Keratinocyte (primary cell): ENCODE results near the gene FAM50A. TPM values are rescaled to one million over a fixed set of nuclear protein-coding genes. Genes with fewer than 3 reads are reported as not detected.

Experiments used
- DNase-seq: peaks from one replicate; pipeline ENCODE4 v3.0.0-alpha.2; 2011; ENCODE audit warnings: low read depth, missing footprints, low spot score
- FAIRE-seq: peaks from 2 replicates; lab custom pipeline; 2011; peaks lifted over from hg19 to GRCh38; lab: Jason Lieb, UNC
- H2AFZ ChIP-seq: 2 replicates; pipeline ENCODE4 v1.6.0; 2012; ENCODE audit warnings: low read length, control low read depth, inconsistent platforms; ENCODE audit not compliant: control insufficient read depth
- H3K27ac ChIP-seq: 2 replicates; pipeline ENCODE4 v1.5.1; 2011; ENCODE audit warnings: low read length; ENCODE audit not compliant: control insufficient read depth, insufficient read depth
- H3K27me3 ChIP-seq: 3 replicates; pipeline ENCODE4 v1.6.0; 2011; ENCODE audit warnings: low read length; ENCODE audit not compliant: control insufficient read depth, insufficient read depth; ENCODE audit errors: extremely low read depth
- H3K36me3 ChIP-seq, 2 experiments: 2 replicates in 1 of 2; 3 replicates in 1 of 2; pipeline ENCODE4 v1.5.1; 2011; ENCODE audit warnings: low read length in 2 of 2, mild to moderate bottlenecking in 1 of 2; ENCODE audit not compliant: control insufficient read depth in 2 of 2, insufficient read depth in 2 of 2; ENCODE audit errors: extremely low read depth in 1 of 2
- H3K4me1 ChIP-seq: 3 replicates; pipeline ENCODE4 v1.5.1; 2011; ENCODE audit warnings: low read length; ENCODE audit not compliant: control insufficient read depth, insufficient read depth; ENCODE audit errors: extremely low read depth
- H3K4me2 ChIP-seq: 3 replicates; pipeline ENCODE4 v1.6.0; 2011; ENCODE audit warnings: low read depth, low read length; ENCODE audit not compliant: control insufficient read depth, insufficient read depth; ENCODE audit errors: extremely low read depth
- H3K4me3 ChIP-seq, 3 experiments: fragments of 200-600 bp in 1 of 3; sonication (generic) in 1 of 3; 2 replicates in 2 of 3; 3 replicates in 1 of 3; pipeline ENCODE4 v1.5.1; 2011 to 2016; ENCODE audit warnings: low read length in 3 of 3, mild to moderate bottlenecking in 3 of 3, control low read depth in 2 of 3, inconsistent platforms in 1 of 3, low read depth in 1 of 3, mixed read lengths in 1 of 3, mixed run types in 1 of 3, moderate library complexity in 1 of 3; ENCODE audit not compliant: control insufficient read depth in 2 of 3, insufficient read depth in 2 of 3; ENCODE audit errors: extremely low read depth in 1 of 3
- H3K79me2 ChIP-seq: 2 replicates; pipeline ENCODE4 v1.6.0; 2012; ENCODE audit warnings: low read length; ENCODE audit not compliant: control insufficient read depth, insufficient read depth
- H3K9ac ChIP-seq: 3 replicates; pipeline ENCODE4 v1.6.0; 2011; ENCODE audit warnings: low read length; ENCODE audit not compliant: control insufficient read depth, insufficient read depth; ENCODE audit errors: extremely low read depth
- H3K9me1 ChIP-seq: 3 replicates; pipeline ENCODE4 v1.6.0; 2011; ENCODE audit warnings: low read length; ENCODE audit not compliant: control insufficient read depth, insufficient read depth; ENCODE audit errors: extremely low read depth
- H3K9me3 ChIP-seq: 2 replicates; pipeline ENCODE4 v1.5.1; 2012; ENCODE audit warnings: low read depth, low read length; ENCODE audit not compliant: control insufficient read depth
- H4K20me1 ChIP-seq: 3 replicates; pipeline ENCODE4 v1.6.0; 2011; ENCODE audit warnings: low read length; ENCODE audit not compliant: control insufficient read depth, insufficient read depth; ENCODE audit errors: extremely low read depth
- CTCF ChIP-seq, 3 experiments: IDR thresholded peaks in 1 of 3; conservative IDR thresholded peaks in 1 of 3; optimal IDR thresholded peaks in 1 of 3; 2 replicates in 2 of 3; 3 replicates in 1 of 3; pipeline versions ENCODE3 to v1.5.1; 2011; ENCODE audit warnings: low read length in 3 of 3, mild to moderate bottlenecking in 3 of 3, moderate library complexity in 2 of 3, control low read depth in 1 of 3, inconsistent platforms in 1 of 3; ENCODE audit not compliant: insufficient read depth in 2 of 3; ENCODE audit errors: extremely low read depth in 1 of 3
- EZH2 ChIP-seq: IDR thresholded peaks from one replicate; pipeline ENCODE4 v1.6.1; 2012; ENCODE audit warnings: inconsistent platforms, mild to moderate bottlenecking, low read length, moderate library complexity
- dilution Hi-C: fragments of 300-500 bp; cut with MboI; formaldehyde crosslinking; loops from one replicate; pipeline ENCODE4 v1.7.0; 2020; ENCODE audit warnings: low sequenced_read_pairs; ENCODE audit not compliant: extremely low pct_ligation_motif_present
- polyA plus RNA-seq, 5 experiments: library from polyadenylated mRNA; depleted of rRNA in 3 of 5; stranded (reverse) in 3 of 5; stranded (forward) in 1 of 5; unstranded in 1 of 5; fragments of >200 nt; gene quantifications; 1 replicate in 1 of 5; 2 replicates in 3 of 5; 3 replicates in 1 of 5; pipeline versions ENCODE4 v1.2.1 to v1.2.3, GENCODE V29; 2011 to 2012; ENCODE audit warnings: missing spikeins in 2 of 5, low read depth in 1 of 5, low replicate concordance in 1 of 5

The FAM50A gene
- polyA plus RNA-seq, 1 donor (not counting 4 experiments of a cell fraction or from before 2014, with no cell fraction given), result 35.7 TPM

GRCh38 chrX:154469880-154470279 is 25.9 kb downstream of the FAM50A start:
- no peak overlapping the region for H3K4me2 ChIP-seq
- no peak for FAIRE-seq

GRCh38 chrX:154470434-154470833 is 26.5 kb downstream of the FAM50A start:
- peaks cover 2% of the 10 kb centered on the region for H3K9me3 ChIP-seq
- H3K27me3 ChIP-seq, result no peaks in the 10 kb centered on the region
- TF ChIP-seq EZH2 (no peak), CTCF (optimal IDR thresholded peaks at IDR 0.05 in 1 of 3, IDR thresholded peaks at IDR 0.05 in 1 of 3, conservative IDR thresholded peaks at IDR 0.05 in 1 of 3; ENCODE audit: extremely low read depth in 1 of 3, insufficient read depth in 2 of 3, low read length in 3 of 3) (no peak)
- H2AFZ ChIP-seq, result no peak overlapping the region
- no peaks in the 10 kb centered on the region for H3K4me1 ChIP-seq
- no peak overlapping the region for H3K27ac ChIP-seq
- no peak for FAIRE-seq
- no peak for DNase-seq
- no peaks in the 10 kb centered on the region for H3K9me1 ChIP-seq
- H3K79me2 ChIP-seq, result no peaks in the 10 kb centered on the region
- dilution Hi-C loops, result no loop called here
- no peak overlapping the region for H3K4me3 ChIP-seq
- peaks cover 0 to 5% of the 10 kb centered on the region in 2 experiments for H3K36me3 ChIP-seq
- no peaks in the 10 kb centered on the region for H4K20me1 ChIP-seq
- H3K4me2 ChIP-seq, result no peak overlapping the region
- H3K9ac ChIP-seq, result no peak overlapping the region

More at GRCh38 chrX:154469880-154470279, 25.9 kb downstream of the FAM50A start:
- Histone ChIP-seq H3K27ac (no peak overlapping the region), H3K27me3 (no peaks in the 10 kb centered on the region), H2AFZ (no peak overlapping the region), H3K79me2 (no peaks in the 10 kb centered on the region), H3K36me3 (peaks cover 0 to 5% of the 10 kb centered on the region in 2 experiments), H3K4me3 (no peak overlapping the region), H4K20me1 (no peaks in the 10 kb centered on the region), H3K9ac (no peak overlapping the region), H3K4me1 (no peaks in the 10 kb centered on the region), H3K9me1 (no peaks in the 10 kb centered on the region), H3K9me3 (peaks cover 2% of the 10 kb centered on the region)
- no peak for DNase-seq
- TF ChIP-seq CTCF (optimal IDR thresholded peaks at IDR 0.05 in 1 of 3, IDR thresholded peaks at IDR 0.05 in 1 of 3, conservative IDR thresholded peaks at IDR 0.05 in 1 of 3; ENCODE audit: extremely low read depth in 1 of 3, insufficient read depth in 2 of 3, low read length in 3 of 3), result no peak
- no peak for TF ChIP-seq EZH2
- dilution Hi-C loops, result no loop called here
